Caki2 (cell line): ENCODE results near the gene EXTL2. TPM values are rescaled to one million over a fixed set of nuclear protein-coding genes. Genes with fewer than 3 reads are reported as not detected.
"Not testable (repeated sequence)": the region's sequence is repeated elsewhere in the genome, so short reads cannot be mapped to it uniquely, and the experiment has no call there.

Source experiments
- DNase-seq: peaks from one replicate; pipeline ENCODE4 v3.0.0-alpha.2; 2015; ENCODE audit warnings: low read depth
- in situ Hi-C: cut with HindIII; loops from 2 replicates; pipeline ENCODE4 v1.10.0; 2016; ENCODE audit warnings: low sequenced_read_pairs, low pct_unique_long_range_greater_than_20kb, mixed read lengths
- total RNA-seq: library from RNA; depleted of rRNA; stranded (reverse); fragments of >200 nt; shearing (Covaris generic); gene quantifications from 2 replicates; pipeline ENCODE4 v1.2.3, GENCODE V29; 2014; ENCODE audit warnings: low replicate concordance

The EXTL2 gene
- total RNA-seq, 1 experiment from 2014 or later = 1.8 TPM

DNA sequence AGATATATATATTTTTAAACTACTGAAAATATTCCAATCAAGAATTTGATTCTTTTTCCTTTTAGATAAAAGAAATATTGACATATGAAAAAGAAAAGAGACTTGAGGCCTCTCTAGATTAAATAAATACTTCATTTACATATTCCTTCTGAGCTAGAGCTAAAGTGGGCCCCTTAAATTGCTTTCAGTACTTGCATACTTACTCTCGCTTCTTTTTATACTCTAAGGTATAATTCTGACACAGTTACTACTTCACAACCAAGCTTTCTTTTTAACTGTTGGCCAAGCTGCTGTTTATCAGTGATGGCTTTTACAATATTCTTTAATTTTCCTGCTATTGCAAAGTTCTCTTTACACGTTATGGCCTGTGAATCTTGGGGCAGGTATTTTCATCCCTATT, 24.6 kb downstream of the EXTL2 start:
- in situ Hi-C loops = no loop called here
- DNase-seq = no peak

- DNase-seq = peak; percentile 12
- in situ Hi-C loops = no loop called here
These were observed 26.2 kb downstream of the EXTL2 start for GRCh38 chr1:100868364-100868995.

DNA sequence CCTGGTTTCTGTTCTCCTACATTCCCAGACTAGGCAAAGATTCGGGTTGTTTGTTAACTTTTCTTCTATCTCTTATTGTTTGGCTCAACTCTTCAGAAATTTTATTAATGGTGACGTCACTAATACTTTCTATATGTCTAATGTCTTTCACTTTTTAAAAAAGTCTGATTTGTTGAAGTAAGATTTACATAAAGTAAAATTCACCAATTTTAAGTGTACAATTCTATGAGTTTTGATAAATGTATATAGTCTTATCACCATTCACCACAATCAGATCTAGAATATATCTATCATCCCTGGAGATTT, 27.8 kb downstream of the EXTL2 start:
- DNase-seq = no peak
- in situ Hi-C loops = no loop called here

GRCh38 chr1:100866041-100866900, 28.4 kb downstream of the EXTL2 start:
- in situ Hi-C loops = no loop called here
- peak; percentile 14 for DNase-seq

- no peak for DNase-seq
- in situ Hi-C loops = no loop called here
These were observed 32.1 kb downstream of the EXTL2 start for GRCh38 chr1:100862591-100862990.

DNA sequence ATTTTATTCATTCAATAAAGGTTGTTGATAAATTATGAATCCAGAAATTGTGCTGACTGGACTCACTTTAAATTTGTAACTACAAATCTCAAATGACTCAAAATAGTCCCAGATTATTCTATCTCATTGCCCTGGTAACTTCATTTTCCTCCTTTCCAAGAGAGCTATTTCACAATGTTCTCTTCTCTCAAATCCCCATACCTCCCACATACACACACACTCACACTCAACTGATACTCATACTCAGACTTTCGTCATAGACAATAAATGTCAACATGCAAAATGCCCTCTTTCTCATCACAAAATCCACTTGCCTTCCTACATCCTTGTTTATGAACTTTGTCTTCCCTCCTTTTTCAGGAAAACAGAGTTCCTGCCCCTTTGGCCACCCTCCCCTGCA, 33.3 kb downstream of the EXTL2 start:
- DNase-seq = no peak
- in situ Hi-C loops = no loop called here

DNA sequence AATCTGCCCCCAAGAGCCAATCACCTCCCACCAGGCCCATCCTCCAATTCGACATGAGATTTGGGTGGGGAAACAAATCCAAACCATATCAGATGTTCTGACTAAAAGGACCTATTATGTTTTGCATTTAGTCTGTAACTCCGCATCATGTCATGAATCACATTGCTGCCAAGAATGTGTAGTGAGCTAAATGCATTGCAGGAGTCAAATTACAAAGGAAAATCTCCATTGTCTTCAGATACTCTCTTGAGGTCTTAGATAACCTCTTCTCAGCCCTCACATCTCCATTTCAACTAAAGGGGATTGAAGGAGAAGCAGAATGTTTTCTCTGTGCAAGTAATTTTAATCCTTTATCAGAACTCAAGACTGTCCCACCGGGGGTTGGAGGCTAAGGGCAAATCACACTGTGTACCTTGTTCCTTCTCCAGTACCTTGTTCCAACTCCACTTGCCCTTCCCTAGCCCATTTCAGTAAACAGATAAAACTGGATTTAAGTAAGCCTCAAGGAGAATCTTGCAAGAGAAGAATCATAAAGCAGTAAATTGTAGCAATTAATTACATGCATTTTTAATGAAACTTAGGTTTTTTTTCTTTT, 34.1 kb downstream of the EXTL2 start:
- in situ Hi-C loops = no loop called here
- no peak for DNase-seq

GRCh38 chr1:100855116-100855515, 39.5 kb downstream of the EXTL2 start:
- in situ Hi-C loops, DNase-seq: not testable (repeated sequence)

DNA sequence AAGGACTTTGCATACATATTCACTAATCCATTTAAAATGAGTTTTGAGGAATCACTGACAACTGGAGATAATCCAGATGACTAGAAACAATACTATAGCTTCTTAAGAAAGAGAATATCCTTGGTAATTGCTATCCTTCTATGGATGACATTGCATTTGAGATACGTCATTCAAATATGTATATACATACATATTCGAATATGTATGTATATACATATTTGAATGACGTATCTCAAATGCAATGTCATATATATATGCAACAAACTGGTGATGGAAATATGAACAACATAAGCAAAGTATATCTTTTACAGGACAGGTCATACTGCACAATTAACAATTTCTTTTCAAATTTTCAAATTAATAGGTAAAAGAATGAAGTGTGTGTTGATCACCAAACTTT, 41.7 kb downstream of the EXTL2 start:
- in situ Hi-C loops = no loop called here
- no peak for DNase-seq

- in situ Hi-C loops = no loop called here
- DNase-seq = no peak
These were observed 42.9 kb downstream of the EXTL2 start for GRCh38 chr1:100851726-100852125.

GRCh38 chr1:100847361-100848082, 47.1 kb downstream of the EXTL2 start:
- in situ Hi-C loops = no loop called here
- no peak for DNase-seq

DNA sequence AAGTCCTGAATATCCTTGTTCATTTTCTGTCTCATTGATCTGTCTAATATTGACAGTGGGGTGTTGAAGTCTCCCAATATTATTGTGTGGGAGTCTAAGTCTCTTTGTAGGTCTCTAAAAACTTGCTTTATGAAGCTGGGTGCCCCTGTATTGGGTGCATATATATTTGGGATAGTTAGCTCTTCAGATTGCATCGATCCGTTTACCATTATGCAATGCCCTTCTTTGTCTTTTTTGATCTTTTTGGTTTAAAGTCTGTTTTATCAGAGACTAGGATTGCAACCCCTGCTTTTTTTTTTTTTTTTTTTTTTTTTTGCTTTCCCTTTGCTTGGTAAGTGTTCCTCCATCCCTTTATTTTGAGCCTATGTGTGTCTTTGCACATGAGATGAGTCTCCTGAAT, 51.5 kb downstream of the EXTL2 start:
- DNase-seq, in situ Hi-C loops: not testable (repeated sequence)

DNA sequence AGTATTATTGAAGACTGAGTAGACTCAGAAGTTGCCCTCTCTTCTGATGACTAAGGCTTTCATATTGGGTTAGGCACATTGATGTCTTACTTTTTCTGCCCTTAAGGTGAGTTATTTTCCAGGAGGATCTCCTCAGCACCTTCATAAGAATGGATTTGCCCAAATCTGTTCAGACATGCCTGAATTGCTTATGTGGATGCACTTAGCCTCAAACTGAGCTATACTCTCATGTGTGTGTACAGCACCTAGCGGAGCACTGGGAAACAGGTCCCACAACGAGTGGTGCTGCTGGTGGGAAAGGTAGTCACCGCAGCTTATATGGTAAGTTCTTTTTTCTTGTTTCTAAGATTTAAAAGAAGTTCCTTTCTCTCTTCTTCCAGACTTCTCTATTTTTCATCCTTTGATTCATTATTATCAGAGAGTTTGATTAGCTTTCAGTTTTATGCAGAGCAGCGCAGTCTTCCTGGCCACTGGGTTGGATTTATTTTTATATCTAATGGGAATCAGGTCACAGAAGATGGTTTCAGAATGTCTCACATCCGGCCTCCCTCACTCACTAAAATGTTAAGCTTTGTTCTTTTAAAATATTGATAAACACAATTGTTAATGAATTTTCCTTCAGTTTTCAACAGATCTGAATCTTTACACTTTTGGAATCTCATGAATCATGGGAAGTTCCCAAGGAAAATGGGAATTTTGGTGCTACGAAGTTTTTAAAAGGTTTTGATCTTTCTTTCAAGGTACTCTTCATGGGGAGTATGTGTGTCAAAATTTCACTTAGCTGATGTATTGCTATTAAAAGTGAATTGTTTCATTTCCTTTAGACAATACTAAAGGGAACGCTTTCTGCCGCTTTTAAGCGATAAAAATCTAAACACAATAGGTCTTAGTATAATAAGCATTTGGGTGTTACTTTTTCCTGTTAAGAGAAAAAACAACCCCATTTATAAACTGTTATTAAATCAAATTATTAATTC, 58.5 kb downstream of the EXTL2 start:
- no peak for DNase-seq
- in situ Hi-C loops = no loop called here

- no peak for DNase-seq
- in situ Hi-C loops = no loop called here
These were observed 59.6 kb downstream of the EXTL2 start for GRCh38 chr1:100834777-100835660.

- in situ Hi-C loops = no loop called here
- DNase-seq = no peak
These were observed 61.8 kb downstream of the EXTL2 start for GRCh38 chr1:100832694-100833428.

- DNase-seq, in situ Hi-C loops: not testable (repeated sequence)
These were observed 69.0 kb downstream of the EXTL2 start for GRCh38 chr1:100825666-100826065.
